Measurements from ENCODE around the gene RBM5. TPM values are rescaled to one million over a fixed set of nuclear protein-coding genes. Genes with fewer than 3 reads are reported as not detected.

The RBM5 gene
- total RNA-seq, 4 donors from 2014 or later = 131 to 244 (median 138) TPM

GRCh38 chr3:50150404-50150750, 61.7 kb downstream of the RBM5 start:
- TF ChIP-seq POLR2A (IDR thresholded peaks at IDR 0.05) (no peak), CTCF (IDR thresholded peaks at IDR 0.05) (no peak)
- DNase-seq (ENCODE audit: low spot score in 2 of 2) = no peak
- WGBS, 2 donors = 40 to 76% methylated on average over 1 of the region's 1 CpG
- H3K4me3 ChIP-seq (ENCODE audit: low read depth, poor library complexity, severe bottlenecking) = no peak overlapping the region
- intact Hi-C loops (cut with DNase I; ENCODE audit: low total_unique reads) = no loop called here

- intact Hi-C loops (cut with DNase I; ENCODE audit: low total_unique reads) = no loop called here
- TF ChIP-seq CTCF (IDR thresholded peaks at IDR 0.05) (no peak), POLR2A (IDR thresholded peaks at IDR 0.05) (no peak)
- WGBS, 2 donors = 64 to 65% methylated on average over 9 to 15 of the region's 18 CpGs
- no peak for DNase-seq (ENCODE audit: low spot score in 2 of 2)
- no peak overlapping the region for H3K4me3 ChIP-seq (ENCODE audit: low read depth, poor library complexity, severe bottlenecking)
Observed at GRCh38 chr3:50150863-50151686, 62.4 kb downstream of the RBM5 start.

- DNase-seq (ENCODE audit: low spot score in 2 of 2) = no peak
- intact Hi-C loops (cut with DNase I; ENCODE audit: low total_unique reads) = no loop called here
- TF ChIP-seq CTCF (IDR thresholded peaks at IDR 0.05) (no peak), POLR2A (IDR thresholded peaks at IDR 0.05) (no peak)
- WGBS, 2 donors = 47 to 72% methylated on average over 3 to 4 of the region's 5 CpGs
- no peak overlapping the region for H3K4me3 ChIP-seq (ENCODE audit: low read depth, poor library complexity, severe bottlenecking)
Observed at GRCh38 chr3:50151728-50152127, 63.0 kb downstream of the RBM5 start.

- intact Hi-C loops (cut with DNase I; ENCODE audit: low total_unique reads) = no loop called here
- no peak overlapping the region for H3K4me3 ChIP-seq (ENCODE audit: low read depth, poor library complexity, severe bottlenecking)
- DNase-seq (ENCODE audit: low spot score in 2 of 2) = no peak
- 59 to 60% methylated on average over 9 of the region's 9 CpGs for WGBS, 2 donors
- no peak for TF ChIP-seq POLR2A (IDR thresholded peaks at IDR 0.05)
- no peak for TF ChIP-seq CTCF (IDR thresholded peaks at IDR 0.05)
Observed at GRCh38 chr3:50153782-50154475, 65.2 kb downstream of the RBM5 start.

- H3K4me3 ChIP-seq (ENCODE audit: low read depth, poor library complexity, severe bottlenecking) = no peak overlapping the region
- intact Hi-C loops (cut with DNase I; ENCODE audit: low total_unique reads) = no loop called here
- DNase-seq (ENCODE audit: low spot score in 2 of 2) = no peak
- 15 to 27% methylated on average over 7 to 10 of the region's 34 CpGs for WGBS, 2 donors
- TF ChIP-seq POLR2A (IDR thresholded peaks at IDR 0.05) (no peak), CTCF (IDR thresholded peaks at IDR 0.05) (no peak)
Observed at GRCh38 chr3:50154476-50154839, 65.7 kb downstream of the RBM5 start.

All from lower leg skin (tissue), 4 donors.